SKM-1 treated with dmso at 0.1 percent for 144 hours (cell line): ENCODE measurements around the gene SOX30.

ENCODE experiments used
- DNase-seq: peaks from one replicate; lab custom pipeline; 2025; ENCODE audit not compliant: unreplicated experiment; lab: John Stamatoyannopoulos, UW

Gene SOX30

DNA sequence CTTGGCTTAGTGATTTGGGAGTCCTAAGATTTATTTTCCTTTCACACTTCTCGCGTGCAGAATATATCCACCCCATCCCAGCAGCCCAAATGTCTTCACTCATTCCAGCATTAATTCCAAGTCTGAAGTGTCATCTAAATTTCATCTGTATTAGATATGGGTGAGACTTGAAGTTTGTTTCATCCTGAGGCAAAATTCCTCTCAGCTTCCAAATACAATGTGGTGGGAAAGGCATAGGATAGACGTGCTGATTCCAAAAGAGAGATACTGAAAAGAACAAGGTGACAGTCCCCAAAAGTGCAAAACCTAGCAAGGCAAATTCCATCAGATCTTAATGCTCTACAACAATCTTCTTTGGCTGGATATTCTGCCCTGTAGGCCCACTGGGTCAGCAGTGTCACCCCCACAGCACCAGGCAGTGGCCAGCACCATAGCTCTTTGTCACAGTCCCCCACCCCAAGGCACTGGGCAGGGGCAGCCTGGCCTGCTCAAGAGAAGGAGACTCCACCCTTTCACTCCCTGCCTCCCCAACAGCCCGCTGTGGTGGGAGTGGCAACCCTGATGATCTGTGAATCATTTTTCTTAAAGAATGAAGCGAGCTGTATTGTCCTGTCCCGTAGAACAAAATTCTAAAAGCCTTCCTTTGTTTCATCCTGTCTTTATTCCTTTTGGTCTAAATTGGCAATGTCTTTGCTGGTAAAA lies 74.0 kb downstream of the SOX30 start:
- DNase-seq = no peak

DNA sequence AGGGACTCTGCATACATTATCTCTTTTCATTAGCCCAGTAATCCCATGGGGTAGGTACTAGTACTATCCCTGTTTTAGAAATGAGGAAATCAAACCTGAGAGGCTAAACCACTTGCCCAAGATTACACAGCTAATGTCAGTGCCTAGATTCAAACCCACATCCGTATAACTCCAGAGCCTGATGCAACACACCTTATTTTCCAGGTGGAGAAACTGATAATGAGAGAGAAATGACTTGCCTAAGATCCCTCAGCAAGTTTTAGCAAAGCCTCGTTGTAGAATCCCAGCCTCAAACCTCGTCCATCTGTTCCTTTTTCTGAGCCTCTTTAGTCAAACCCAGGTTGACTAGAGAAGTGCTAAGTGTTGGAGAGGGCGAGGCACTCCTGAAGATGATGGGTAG lies 75.6 kb downstream of the SOX30 start:
- DNase-seq = no peak
